ENCODE data around the gene C2orf68.
"Not testable (repeated sequence)": the region's sequence is repeated elsewhere in the genome, so short reads cannot be mapped to it uniquely, and the experiment has no call there.

The C2orf68 gene

DNA sequence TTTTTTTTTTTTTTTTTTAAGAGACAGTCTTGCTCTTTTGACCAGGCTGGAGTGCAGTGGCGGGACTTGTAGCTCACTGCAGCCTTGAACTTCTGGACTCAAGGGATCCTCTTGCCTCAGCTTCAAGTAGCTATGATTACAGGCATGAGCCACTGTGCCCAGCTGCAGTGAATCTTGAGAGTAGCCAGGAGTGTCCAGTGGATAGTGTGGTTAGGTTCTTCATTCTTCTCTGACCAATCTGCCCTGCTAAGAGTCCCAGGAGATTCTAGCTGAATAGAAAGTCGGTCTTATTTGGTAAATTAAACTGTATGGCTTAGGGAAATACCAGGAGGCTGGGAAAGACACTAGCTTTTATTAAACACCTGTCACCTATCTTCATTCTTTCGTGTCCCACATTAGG lies 19.4 kb upstream of the C2orf68 start:
- DNase-seq (ENCODE audit: low read depth, low spot score), result no peak

DNA sequence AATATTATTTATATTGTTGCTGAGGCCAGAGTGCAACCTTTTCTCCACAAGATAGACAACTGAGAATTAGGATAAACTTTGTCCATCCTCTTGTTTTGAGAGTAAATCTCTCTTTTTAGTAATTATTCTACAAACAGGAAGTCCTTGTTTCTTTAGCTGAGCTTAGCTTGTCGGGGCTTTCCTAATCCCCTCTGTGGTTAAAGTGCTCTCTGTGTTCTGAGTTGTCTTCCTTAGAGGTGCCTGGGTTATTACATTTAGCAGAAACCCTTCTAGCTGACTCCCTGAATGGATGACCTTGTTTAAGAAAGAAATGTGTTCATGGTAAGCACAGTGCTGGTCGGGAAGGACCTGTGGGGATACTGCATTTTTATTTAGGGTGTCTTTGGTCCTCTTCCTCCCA lies 16.8 kb upstream of the C2orf68 start:
- no peak for DNase-seq (ENCODE audit: low read depth, low spot score)

DNA sequence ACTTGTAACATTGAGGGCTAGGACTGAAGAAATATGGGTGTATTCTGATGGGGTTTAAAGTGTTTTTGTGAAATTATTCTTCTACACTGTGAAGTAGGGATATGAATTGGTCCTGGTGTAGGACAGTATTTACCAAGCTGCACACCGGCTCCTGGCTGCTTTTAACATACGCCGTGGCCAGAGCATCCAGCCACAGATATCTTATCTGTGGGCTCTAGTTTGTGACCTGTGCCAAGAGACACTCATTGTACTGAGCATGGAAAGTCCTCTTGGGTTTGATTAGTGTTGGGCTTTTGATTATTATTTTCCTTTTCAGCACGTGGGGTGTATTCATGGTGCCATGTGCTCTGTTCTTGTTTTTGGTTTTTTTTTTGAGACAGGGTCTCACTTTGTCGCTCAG lies 12.1 kb upstream of the C2orf68 start:
- DNase-seq (ENCODE audit: low read depth, low spot score), result no peak

DNA sequence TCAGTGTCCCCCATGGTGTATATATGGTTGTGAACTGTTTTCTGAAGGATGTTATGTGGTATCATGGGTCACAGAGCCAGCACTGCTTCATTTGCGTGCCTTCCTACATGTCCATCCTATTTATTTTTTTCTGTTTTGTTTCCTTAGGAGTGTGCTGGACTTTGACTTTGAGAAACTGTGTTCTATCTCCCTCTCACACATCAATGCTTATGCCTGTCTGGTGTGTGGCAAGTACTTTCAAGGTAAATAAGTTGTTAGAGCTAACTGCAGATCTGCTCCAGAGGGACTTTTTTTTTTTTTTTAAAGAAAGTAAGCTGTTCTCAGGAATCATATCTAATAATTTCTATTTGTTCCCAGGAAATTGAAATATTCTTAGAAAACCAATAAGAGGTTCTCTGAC lies 9.5 kb upstream of the C2orf68 start:
- no peak for DNase-seq (ENCODE audit: low read depth, low spot score)

- no peak for DNase-seq (ENCODE audit: low read depth, low spot score)
These were observed 7.8 kb upstream of the C2orf68 start for GRCh38 chr2:85619617-85620016.

DNA sequence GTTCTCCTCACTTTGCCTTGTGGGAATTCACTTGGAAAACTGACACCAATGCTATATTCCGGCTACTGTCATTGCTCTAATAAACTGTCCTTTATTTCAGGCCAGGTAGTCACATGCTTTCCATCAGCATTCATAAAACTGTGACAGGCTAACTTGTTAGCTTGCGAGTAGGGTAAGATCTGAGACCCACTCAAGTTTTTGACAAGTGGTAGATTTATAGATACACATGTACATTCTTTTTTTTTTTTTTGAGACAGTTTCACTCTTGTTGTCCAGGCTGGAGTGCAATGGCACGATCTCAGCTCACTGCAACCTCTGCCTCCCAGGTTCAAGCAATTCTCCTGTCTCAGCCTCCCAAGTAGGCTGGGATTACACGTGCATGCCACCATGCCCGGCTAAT lies 5.9 kb upstream of the C2orf68 start:
- not testable (repeated sequence) for DNase-seq (ENCODE audit: low read depth, low spot score)

- no peak for DNase-seq (ENCODE audit: low read depth, low spot score)
These were observed 3.5 kb upstream of the C2orf68 start for GRCh38 chr2:85615413-85615728.

DNA sequence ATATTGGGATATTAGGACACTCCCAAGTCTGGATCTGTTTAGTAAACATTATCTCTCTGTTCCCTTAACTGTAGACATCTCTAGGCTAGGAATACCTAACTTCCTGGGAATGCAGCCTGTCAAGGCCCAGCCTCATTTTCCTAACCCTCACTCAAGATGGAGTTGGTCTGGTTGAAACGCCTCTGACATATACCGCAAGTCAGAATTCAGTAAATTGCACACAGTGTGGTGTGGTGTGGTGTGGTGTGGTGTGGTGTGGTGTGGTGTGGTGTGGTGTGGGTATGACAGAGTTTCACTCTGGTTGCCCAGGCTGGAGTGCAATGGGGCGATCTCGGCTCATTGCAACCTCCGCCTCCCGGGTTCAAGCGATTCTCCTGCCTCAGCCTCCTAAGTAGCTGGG lies 2.9 kb upstream of the C2orf68 start:
- not testable (repeated sequence) for DNase-seq (ENCODE audit: low read depth, low spot score)

- DNase-seq (ENCODE audit: low read depth, low spot score), result no peak
These were observed 2.0 kb upstream of the C2orf68 start for GRCh38 chr2:85613717-85614515.

DNA sequence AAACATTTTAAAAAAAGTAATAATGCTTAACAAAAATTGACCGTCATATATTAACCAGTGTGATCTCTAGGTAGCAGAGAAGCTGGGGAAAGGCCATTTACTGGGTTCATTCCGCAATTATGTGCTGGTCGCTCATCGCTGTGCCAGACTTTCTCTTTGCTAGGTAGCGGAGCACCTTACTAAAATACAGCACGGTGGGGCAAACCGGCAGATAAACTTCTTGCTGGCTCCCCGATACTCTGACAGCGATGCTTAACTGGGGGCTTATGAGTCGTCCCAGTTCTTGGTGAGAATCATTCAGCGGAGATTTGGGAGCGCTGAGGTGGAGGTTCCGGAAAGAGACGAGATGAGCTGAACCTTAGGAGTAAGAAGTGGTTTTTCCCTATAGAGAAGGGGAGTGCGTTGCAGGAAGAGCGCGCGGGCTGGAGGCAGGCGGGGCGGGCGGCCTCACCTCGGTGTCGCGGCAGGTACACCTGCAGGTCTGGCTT lies 605 bp downstream of the C2orf68 start:
- DNase-seq (ENCODE audit: low read depth, low spot score), result no peak

- DNase-seq (ENCODE audit: low read depth, low spot score), result no peak
These were observed 4.3 kb downstream of the C2orf68 start for GRCh38 chr2:85607268-85608215.

- DNase-seq (ENCODE audit: low read depth, low spot score), result no peak
These were observed 5.8 kb downstream of the C2orf68 start for GRCh38 chr2:85606116-85606455.

GRCh38 chr2:85605406-85606115 lies 6.3 kb downstream of the C2orf68 start:
- no peak for DNase-seq (ENCODE audit: low read depth, low spot score)

- DNase-seq (ENCODE audit: low read depth, low spot score), result no peak
These were observed 7.1 kb downstream of the C2orf68 start for GRCh38 chr2:85604568-85605339.

GRCh38 chr2:85604133-85604444 lies 7.8 kb downstream of the C2orf68 start:
- not testable (repeated sequence) for DNase-seq (ENCODE audit: low read depth, low spot score)

GRCh38 chr2:85602476-85603234 lies 9.2 kb downstream of the C2orf68 start, which contains the start of gene TMEM150A:
TSS of gene TMEM150A (minus strand) at chr2:85602698. CDS start at chr2:85601948, 750 bp downstream.
- peak; percentile 61 for DNase-seq (ENCODE audit: low read depth, low spot score)

DNA sequence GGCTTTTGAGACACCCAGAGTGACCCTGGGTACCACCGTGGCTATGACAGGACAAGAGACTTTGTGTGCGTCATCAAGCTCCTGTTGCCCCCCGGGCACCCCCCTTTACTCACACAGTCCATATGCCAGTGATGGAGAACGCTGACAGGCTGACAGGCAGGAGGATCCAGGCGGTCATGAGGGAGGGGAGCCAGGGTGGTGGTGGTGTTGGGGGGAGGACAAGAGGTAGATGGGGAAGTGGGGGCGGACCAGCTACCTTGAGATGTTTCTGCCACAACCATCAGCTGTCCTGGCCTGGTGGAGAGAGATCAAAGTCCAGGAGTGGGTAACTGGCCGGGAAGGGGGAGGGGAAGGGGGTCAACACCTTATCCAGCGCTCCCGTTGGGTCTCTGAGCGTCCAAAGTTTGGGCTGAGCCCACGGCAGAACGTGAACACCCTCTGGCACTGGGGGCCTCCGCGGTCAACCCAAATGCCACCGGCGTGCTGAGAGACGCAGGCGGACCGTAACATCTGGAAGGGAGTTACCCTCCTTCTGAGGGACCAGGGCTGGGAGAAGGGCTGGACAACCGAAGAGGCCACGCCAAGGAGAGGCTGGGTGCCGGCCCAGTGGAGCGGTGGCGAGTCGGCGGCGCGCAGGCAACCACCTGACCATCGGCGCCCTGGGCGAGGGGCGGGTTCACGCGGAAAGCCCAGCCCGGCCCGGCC lies 9.9 kb downstream of the C2orf68 start:
- no peak for DNase-seq (ENCODE audit: low read depth, low spot score)

GRCh38 chr2:85600951-85601770 lies 10.7 kb downstream of the C2orf68 start:
- DNase-seq (ENCODE audit: low read depth, low spot score), result no peak

- no peak for DNase-seq (ENCODE audit: low read depth, low spot score)
These were observed 11.7 kb downstream of the C2orf68 start for GRCh38 chr2:85600235-85600575.

All from iPS DF 19.7 (cell line).